Mucosa of gallbladder (tissue), 1 donor: Measurements from ENCODE around the gene CSNK1G2. TPM values are rescaled to one million over a fixed set of nuclear protein-coding genes. Genes with fewer than 3 reads are reported as not detected.

Source experiments
- DNase-seq: peaks from one replicate; pipeline ENCODE4 v3.0.0-alpha.2; 2020; ENCODE audit warnings: low spot score
- total RNA-seq: library from RNA; stranded (reverse); gene quantifications from one replicate; pipeline ENCODE4 v1.2.1, GENCODE V29; 2021
- donor health status: DM: no; HTN: no; CAD: no.

Gene CSNK1G2
- total RNA-seq, 1 donor from 2014 or later = 77.5 TPM

GRCh38 chr19:1968279-1969175 lies 27.6 kb downstream of the CSNK1G2 start:
- DNase-seq = no peak

GRCh38 chr19:1969176-1970002 lies 28.4 kb downstream of the CSNK1G2 start:
- DNase-seq = no peak

- DNase-seq = no peak
Measured at GRCh38 chr19:1970003-1970805, 29.2 kb downstream of the CSNK1G2 start.

- no peak for DNase-seq
Measured at GRCh38 chr19:1970806-1971502, 30.0 kb downstream of the CSNK1G2 start.

DNA sequence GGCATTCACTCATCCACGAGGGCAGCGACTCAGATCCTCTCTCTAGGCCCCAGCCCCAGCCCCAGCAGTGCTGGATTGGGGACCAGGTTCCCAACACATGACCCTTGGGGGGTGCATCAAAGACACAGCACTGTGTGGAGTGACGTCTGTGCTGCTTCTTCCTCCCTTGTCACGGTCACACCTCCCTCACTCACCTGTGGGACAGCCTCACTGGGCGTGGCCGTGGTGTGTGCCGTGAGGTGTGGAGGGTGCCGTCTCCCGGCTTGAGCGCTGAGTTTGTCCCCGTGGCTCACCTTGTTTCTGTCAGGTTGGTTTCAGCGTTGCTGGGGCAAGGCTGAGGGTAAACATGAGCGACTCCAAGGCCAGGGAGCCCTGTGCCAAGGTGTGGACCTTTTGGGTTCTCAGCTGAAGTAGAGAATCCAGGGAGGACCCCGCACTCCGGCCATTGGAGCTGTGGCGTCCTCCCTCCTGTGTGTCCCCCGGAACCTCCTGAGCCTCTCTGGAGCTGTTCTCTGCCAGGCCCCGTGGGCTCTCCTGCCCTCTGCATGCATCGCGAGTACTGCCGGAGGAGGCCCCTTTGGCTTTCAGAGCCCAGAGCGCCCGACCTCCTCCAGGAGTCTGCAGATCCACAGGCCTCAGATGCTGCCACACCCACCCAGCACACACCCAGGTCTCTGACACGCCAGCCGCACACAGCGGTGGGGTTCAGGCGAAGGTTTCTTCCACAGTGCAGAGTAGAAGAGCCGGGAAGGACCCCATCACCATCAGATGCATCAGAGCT lies 33.6 kb downstream of the CSNK1G2 start:
- no peak for DNase-seq

GRCh38 chr19:1975162-1975480 lies 34.1 kb downstream of the CSNK1G2 start:
- DNase-seq = no peak

DNA sequence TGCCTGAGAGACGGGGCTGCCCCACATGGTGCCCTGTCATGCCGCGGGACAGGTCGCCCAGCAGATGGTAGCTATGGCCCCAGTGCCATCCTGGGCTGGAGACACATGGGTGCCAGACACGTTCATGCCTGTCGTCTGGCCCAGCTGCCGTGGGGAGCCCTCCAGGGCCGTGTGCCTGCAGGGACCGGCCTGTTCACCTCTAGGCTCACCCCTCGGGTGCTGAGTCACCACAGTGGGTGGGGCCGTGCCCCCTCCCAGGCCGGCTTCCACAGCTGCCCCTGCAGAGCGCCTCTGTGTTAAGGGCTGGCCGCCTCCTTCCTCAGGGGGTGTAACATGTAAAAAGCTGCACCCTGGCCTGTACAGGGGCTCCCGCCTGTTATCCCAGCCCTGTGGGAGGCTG lies 36.1 kb downstream of the CSNK1G2 start:
- DNase-seq = no peak

- DNase-seq = no peak
Measured at GRCh38 chr19:1978346-1978894, 37.4 kb downstream of the CSNK1G2 start.

DNA sequence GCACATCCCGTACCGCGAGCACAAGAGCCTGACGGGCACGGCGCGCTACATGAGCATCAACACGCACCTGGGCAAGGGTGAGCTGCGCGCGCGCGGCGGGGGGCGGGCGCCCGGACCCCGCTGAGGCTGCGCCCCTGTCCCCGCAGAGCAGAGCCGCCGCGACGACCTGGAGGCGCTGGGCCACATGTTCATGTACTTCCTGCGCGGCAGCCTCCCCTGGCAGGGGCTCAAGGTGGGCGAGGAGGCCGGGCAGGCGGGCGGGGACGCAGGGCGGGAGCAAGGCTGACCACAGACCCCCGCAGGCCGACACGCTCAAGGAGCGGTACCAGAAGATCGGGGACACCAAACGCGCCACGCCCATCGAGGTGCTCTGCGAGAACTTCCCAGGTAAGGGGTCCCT lies 38.0 kb downstream of the CSNK1G2 start:
- no peak for DNase-seq

DNA sequence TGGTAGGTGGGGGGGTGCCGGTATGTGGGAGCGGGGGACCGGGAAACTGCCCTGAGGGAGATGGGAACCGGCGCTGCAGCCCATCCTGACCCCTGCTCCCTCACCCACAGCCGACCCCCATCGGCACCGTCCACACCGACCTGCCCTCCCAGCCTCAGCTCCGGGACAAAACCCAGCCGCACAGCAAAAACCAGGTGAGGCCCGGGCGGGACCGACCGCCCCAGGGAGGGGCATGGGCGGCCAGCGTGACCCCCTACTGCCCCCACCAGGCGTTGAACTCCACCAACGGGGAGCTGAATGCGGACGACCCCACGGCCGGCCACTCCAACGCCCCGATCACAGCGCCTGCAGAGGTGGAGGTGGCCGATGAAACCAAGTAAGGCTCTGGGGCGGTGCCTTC lies 38.7 kb downstream of the CSNK1G2 start:
- no peak for DNase-seq

- DNase-seq = no peak
Measured at GRCh38 chr19:1980091-1980808, 39.3 kb downstream of the CSNK1G2 start.

- no peak for DNase-seq
Measured at GRCh38 chr19:1980809-1981181, 39.8 kb downstream of the CSNK1G2 start.

- no peak for DNase-seq
Measured at GRCh38 chr19:1981253-1981652, 40.3 kb downstream of the CSNK1G2 start.

- DNase-seq = no peak
Measured at GRCh38 chr19:1984357-1984756, 43.4 kb downstream of the CSNK1G2 start.

GRCh38 chr19:1985588-1986356 lies 44.8 kb downstream of the CSNK1G2 start:
- no peak for DNase-seq

DNA sequence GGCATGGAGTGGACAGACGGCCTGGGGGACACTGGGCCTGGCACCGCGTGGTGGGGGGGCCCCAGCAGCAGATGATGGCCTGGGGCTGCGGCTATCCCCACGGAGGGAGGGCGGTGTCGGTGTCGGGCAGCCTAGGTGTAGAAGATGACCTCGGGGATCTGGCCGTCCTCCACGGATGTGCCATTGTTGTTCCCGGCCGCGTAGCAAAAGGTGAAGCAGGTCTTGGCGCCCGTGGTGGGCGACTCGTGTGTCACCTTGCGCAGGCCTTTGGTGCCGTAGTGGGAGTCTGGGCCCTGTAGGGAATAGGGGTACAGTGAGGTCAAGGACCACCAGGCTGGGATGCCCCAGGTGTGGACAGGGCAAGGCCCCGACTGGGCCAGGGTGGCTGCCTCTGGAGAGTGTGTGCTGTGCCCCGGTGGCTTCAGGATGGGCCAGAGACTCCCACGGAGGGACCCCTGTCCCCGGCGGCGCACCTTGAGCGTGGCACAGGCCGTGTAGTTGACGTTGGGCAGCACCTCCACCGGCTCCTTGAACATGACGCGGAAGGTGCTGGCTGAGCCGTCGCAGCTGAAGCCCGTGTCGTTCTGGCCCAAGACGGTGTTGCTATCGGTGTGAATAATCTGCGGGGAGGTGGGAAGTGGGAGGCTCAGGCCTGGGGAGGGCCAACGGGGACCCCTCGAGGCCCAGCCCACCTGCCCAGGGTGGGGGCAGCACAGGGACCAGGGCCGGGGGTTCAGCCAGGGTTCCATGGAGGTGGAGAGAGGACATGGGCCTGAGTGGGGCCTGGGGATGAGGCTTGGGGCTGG lies 45.6 kb downstream of the CSNK1G2 start:
- DNase-seq = no peak

GRCh38 chr19:1987197-1988187 lies 46.5 kb downstream of the CSNK1G2 start:
- DNase-seq = no peak
